HepG2 (cell line): ENCODE measurements around the gene TUBB2B. TPM values are rescaled to one million over a fixed set of nuclear protein-coding genes. Genes with fewer than 3 reads are reported as not detected.

Experiments
- ATAC-seq: fragments of 200-7000 bp; cut with Tn5 transposase; 3 replicates; pipeline ENCODE4 v1.9.1; 2020; ENCODE audit warnings: mild to moderate bottlenecking, moderate library complexity
- BruUV-seq: library from RNA; stranded (reverse); fragments of 400-500 nt; replicated peaks from 2 replicates; lab custom pipeline; 2021; lab: Mats Ljungman, UMichigan
- CTCF ChIA-PET: fragments of 300-600 bp; formaldehyde crosslinking; extraction: SDS; loops from one replicate; lab custom pipeline; 2021; ENCODE audit warnings: low total read pairs, inconsistent platforms, low intra/inter-chr PET ratio; lab: Yijun Ruan, JAX
- POLR2A ChIA-PET: fragments of 350-600 bp; sonication (Branson Sonifier 250); formaldehyde crosslinking; loops from one replicate; lab custom pipeline; 2020; ENCODE audit warnings: antibody characterized with exemption, inconsistent platforms; lab: Yijun Ruan, JAX
- DNase-seq: peaks from one replicate; pipeline ENCODE4 v3.0.0-alpha.2; 2015; ENCODE audit warnings: low spot score
- FAIRE-seq: peaks from 3 replicates; lab custom pipeline; 2011; peaks lifted over from hg19 to GRCh38; lab: Jason Lieb, UNC
- H2AFZ ChIP-seq: one replicate; pipeline ENCODE4 v1.6.1; 2011; ENCODE audit warnings: low read length, inconsistent platforms
- H3K27ac ChIP-seq: fragments of 300-600 bp; 3 replicates; pipeline ENCODE4 v1.8.0; 2011; ENCODE audit warnings: mixed run types, mild to moderate bottlenecking, mixed read lengths, low read length, inconsistent platforms; ENCODE audit not compliant: insufficient read depth; ENCODE audit errors: extremely low read length
- H3K27me3 ChIP-seq, 2 experiments: fragments of 200-600 bp in 1 of 2; 2 replicates in 1 of 2; 3 replicates in 1 of 2; pipeline versions ENCODE4 v1.6.0 to v1.8.0; 2011; ENCODE audit warnings: low read length in 2 of 2, mild to moderate bottlenecking in 2 of 2, moderate library complexity in 2 of 2, inconsistent platforms in 1 of 2; ENCODE audit not compliant: insufficient read depth in 2 of 2, control insufficient read depth in 1 of 2
- H3K36me3 ChIP-seq, 2 experiments: fragments of 200-600 bp in 1 of 2; replicated peaks in 1 of 2; 2 replicates in 1 of 2; 3 replicates in 1 of 2; pipeline versions ENCODE4 v1.5.1 to v1.8.0; 2011; ENCODE audit warnings: low read length in 2 of 2, inconsistent platforms in 1 of 2; ENCODE audit not compliant: insufficient read depth in 2 of 2, control insufficient read depth in 1 of 2
- H3K4me1 ChIP-seq: 2 replicates; pipeline ENCODE4 v1.5.1; 2012; ENCODE audit warnings: low read length, inconsistent platforms; ENCODE audit not compliant: insufficient read depth
- H3K4me2 ChIP-seq: 2 replicates; pipeline ENCODE4 v1.6.0; 2011; ENCODE audit warnings: low read depth, low read length, inconsistent platforms
- H3K4me3 ChIP-seq, 3 experiments: fragments of 200-600 bp in 1 of 3; sonication (generic), shearing (Covaris generic) in 1 of 3; replicated peaks in 1 of 3; 2 replicates each; pipeline ENCODE4 v1.5.1; 2011 to 2016; ENCODE audit warnings: low read length in 3 of 3, inconsistent platforms in 2 of 3, low read depth in 2 of 3, mild to moderate bottlenecking in 2 of 3, control low read depth in 1 of 3, mixed read lengths in 1 of 3; ENCODE audit not compliant: insufficient read depth in 1 of 3
- H3K79me2 ChIP-seq: one replicate; pipeline ENCODE4 v1.6.1; 2011; ENCODE audit warnings: low read length, inconsistent platforms; ENCODE audit not compliant: insufficient read depth
- H3K9ac ChIP-seq: 2 replicates; pipeline ENCODE4 v1.6.0; 2011; ENCODE audit warnings: mild to moderate bottlenecking, low read depth, low read length, inconsistent platforms; ENCODE audit not compliant: insufficient read depth
- H3K9me3 ChIP-seq: 2 replicates; pipeline ENCODE4 v1.5.1; 2012; ENCODE audit warnings: mild to moderate bottlenecking, low read length
- H4K20me1 ChIP-seq: 2 replicates; pipeline ENCODE4 v1.6.0; 2011; ENCODE audit warnings: inconsistent platforms, mild to moderate bottlenecking, low read length, moderate library complexity; ENCODE audit not compliant: insufficient read depth
- ATRX ChIP-seq: sonication (generic); formaldehyde crosslinking; IDR thresholded peaks from 2 replicates; pipeline ENCODE4 v1.4.0; 2020; ENCODE audit warnings: missing genetic modification reagents, borderline replicate concordance
- KLF9 ChIP-seq: IDR thresholded peaks from 2 replicates; pipeline ENCODE4 v1.6.1; 2016; ENCODE audit warnings: low read depth
- PAF1 ChIP-seq: IDR thresholded peaks from 2 replicates; pipeline ENCODE4 v1.6.1; 2016; ENCODE audit warnings: missing genetic modification reagents, missing compliant biosample characterization
- POLR2G ChIP-seq: fragments of 200-400 bp; formaldehyde crosslinking; IDR thresholded peaks from 2 replicates; pipeline ENCODE4 v1.6.1; 2018; ENCODE audit warnings: mild to moderate bottlenecking, low read depth, low read length, moderate library complexity
- RBM22 ChIP-seq: fragments of 200-400 bp; formaldehyde crosslinking; optimal IDR thresholded peaks from 2 replicates; pipeline ENCODE3; 2017; ENCODE audit warnings: mild to moderate bottlenecking, low read length, moderate library complexity
- ZNF17 ChIP-seq: sonication (generic); formaldehyde crosslinking; IDR thresholded peaks from 2 replicates; pipeline ENCODE4 v1.5.0; 2020; ENCODE audit warnings: mild to moderate bottlenecking, missing genetic modification reagents
- ZNF34 ChIP-seq: sonication (generic); formaldehyde crosslinking; IDR thresholded peaks from 2 replicates; pipeline ENCODE4 v1.4.0; 2020; ENCODE audit warnings: mild to moderate bottlenecking, missing genetic modification reagents, borderline replicate concordance
- ZNF552 ChIP-seq: sonication (generic); formaldehyde crosslinking; IDR thresholded peaks from 2 replicates; pipeline ENCODE4 v1.9.0; 2022; ENCODE audit warnings: missing genetic modification reagents, mild to moderate bottlenecking, borderline replicate concordance
- WGBS: methylation state at CpG from one replicate; pipeline ENCODE4 v1.1.6; 2017; ENCODE audit warnings: low lambda C conversion rate; 5-methylcytosine and 5-hydroxymethylcytosine counted together
- in situ Hi-C: cut with HindIII; loops from 2 replicates; pipeline ENCODE4 v1.10.0; 2017; ENCODE audit warnings: low pct_unique_long_range_greater_than_20kb; ENCODE audit not compliant: extremely low pct_ligation_motif_present
- intact Hi-C: fragments of 100-400 bp; cut with micrococcal nuclease; formaldehyde crosslinking; loops from one replicate; pipeline ENCODE4 v1.10.0; 2022; ENCODE audit not compliant: unreplicated experiment
- polyA plus RNA-seq, 8 experiments: library from polyadenylated mRNA; depleted of rRNA in 3 of 8; stranded (reverse) in 7 of 8; unstranded in 1 of 8; fragments of >200 nt; fragmentation: Illumina TruSeq in 4 of 8; extraction: Trizol in 4 of 8; gene quantifications; 2 replicates each; pipeline versions ENCODE4 v1.2.1 to v1.2.3, GENCODE V29; 2011 to 2016; ENCODE audit warnings: low read depth in 4 of 8, missing spikeins in 1 of 8, mixed read lengths in 1 of 8; ENCODE audit not compliant: insufficient read depth in 1 of 8
- total RNA-seq, 5 experiments: library from RNA; depleted of rRNA; stranded (reverse); fragments of >200 nt; fragmentation: Illumina TruSeq; extraction: Trizol; gene quantifications; 2 replicates each; pipeline ENCODE4 v1.2.3, GENCODE V29; 2016; ENCODE audit warnings: low read depth in 1 of 5

TUBB2B gene
- total and polyA plus RNA-seq, 2 of the 13 experiments (the other 11 are each of a cell fraction or from before 2014, with no cell fraction given): 10.3 to 23.6 TPM

GRCh38 chr6:3273707-3274521 is 46.5 kb upstream of the TUBB2B start:
- Histone ChIP-seq H3K9me3 (no peaks in the 10 kb centered on the region), H4K20me1 (no peaks in the 10 kb centered on the region; the same call in 1 of the 2 replicates), H3K4me2 (no peak overlapping the region), H3K27ac (no peak overlapping the region), H3K4me3 (no peak overlapping the region), H2AFZ (no peak overlapping the region), H3K27me3 (no peaks in the 10 kb centered on the region), H3K36me3 (peaks cover 30 to 72% of the 10 kb centered on the region in 2 experiments), H3K9ac (no peak overlapping the region), H3K4me1 (no peaks in the 10 kb centered on the region), H3K79me2 (no peaks in the 10 kb centered on the region)
- in situ Hi-C loops (loop anchor here (10.0 kb wide), 1 partner anchor 241 kb away; no protein-coding TSS in a partner anchor), intact Hi-C loops (no loop called here)
- ChIA-PET CTCF (no interaction called here), POLR2A (no interaction called here)
- no TSS peak for BruUV-seq
- TF ChIP-seq ZNF17: no peak
- TF ChIP-seq ATRX (CRISPR knock-in tag): no peak
- TF ChIP-seq POLR2G: peak; percentile 40; the same call in 1 of the 2 replicates
- no peak for TF ChIP-seq KLF9
- TF ChIP-seq RBM22: peak; percentile 95
- 0 out of 2 replicates have a peak, but pooled peaks have one; percentile 57 for TF ChIP-seq ZNF552
- peak; percentile 80; the same call in 1 of the 2 replicates for TF ChIP-seq PAF1 (CRISPR knock-in tag)
- no peak for TF ChIP-seq ZNF34 (CRISPR knock-in tag)
- no peak for DNase-seq
- 92% methylated on average over 7 of the region's 9 CpGs for WGBS
- FAIRE-seq: no peak
- ATAC-seq: no peak
